ENCODE measurements around the gene PRR30.

- TF ChIP-seq MAX (IDR thresholded peaks at IDR 0.05; ENCODE audit: low read depth, low read length): no peak
- TF ChIP-seq, protein P1, sequence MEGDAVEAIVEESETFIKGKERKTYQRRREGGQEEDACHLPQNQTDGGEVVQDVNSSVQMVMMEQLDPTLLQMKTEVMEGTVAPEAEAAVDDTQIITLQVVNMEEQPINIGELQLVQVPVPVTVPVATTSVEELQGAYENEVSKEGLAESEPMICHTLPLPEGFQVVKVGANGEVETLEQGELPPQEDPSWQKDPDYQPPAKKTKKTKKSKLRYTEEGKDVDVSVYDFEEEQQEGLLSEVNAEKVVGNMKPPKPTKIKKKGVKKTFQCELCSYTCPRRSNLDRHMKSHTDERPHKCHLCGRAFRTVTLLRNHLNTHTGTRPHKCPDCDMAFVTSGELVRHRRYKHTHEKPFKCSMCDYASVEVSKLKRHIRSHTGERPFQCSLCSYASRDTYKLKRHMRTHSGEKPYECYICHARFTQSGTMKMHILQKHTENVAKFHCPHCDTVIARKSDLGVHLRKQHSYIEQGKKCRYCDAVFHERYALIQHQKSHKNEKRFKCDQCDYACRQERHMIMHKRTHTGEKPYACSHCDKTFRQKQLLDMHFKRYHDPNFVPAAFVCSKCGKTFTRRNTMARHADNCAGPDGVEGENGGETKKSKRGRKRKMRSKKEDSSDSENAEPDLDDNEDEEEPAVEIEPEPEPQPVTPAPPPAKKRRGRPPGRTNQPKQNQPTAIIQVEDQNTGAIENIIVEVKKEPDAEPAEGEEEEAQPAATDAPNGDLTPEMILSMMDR (IDR thresholded peaks at IDR 0.05; ENCODE audit: low read depth, low read length): no peak
Observed at GRCh38 chr2:27155069-27155520, 15.9 kb upstream of the PRR30 start.

Measured in NB4 (cell line).